K562 (cell line): ENCODE data around the gene TMEM267. TPM values are rescaled to one million over a fixed set of nuclear protein-coding genes. Genes with fewer than 3 reads are reported as not detected.

Source experiments
- KLF13 ChIP-seq: fragments of 450-650 bp; IDR thresholded peaks from 2 replicates; pipeline ENCODE4 v1.6.1; 2016; ENCODE audit warnings: missing genetic modification characterization, low read depth, mild to moderate bottlenecking, missing compliant biosample characterization, moderate library complexity, borderline replicate concordance
- SMAD3 ChIP-seq: fragments of 450-650 bp; formaldehyde crosslinking; conservative IDR thresholded peaks from 2 replicates; pipeline ENCODE4 v1.4.0; 2020; ENCODE audit warnings: mild to moderate bottlenecking
- polyA plus RNA-seq, 8 experiments: library from polyadenylated mRNA; depleted of rRNA in 4 of 8; stranded (reverse) in 5 of 8; unstranded in 3 of 8; fragments of >200 nt; fragmentation: Nextera tagmentation in 2 of 8; fragmentation: Illumina TruSeq in 1 of 8; extraction: Ambion mirVana in 2 of 8; extraction: Trizol in 1 of 8; gene quantifications; 2 replicates each; pipeline versions ENCODE4 v1.2.1 to v1.2.3, GENCODE V29; 2011 to 2014; ENCODE audit warnings: inconsistent platforms in 1 of 8, missing spikeins in 1 of 8
- total RNA-seq, 7 experiments: library from RNA; depleted of rRNA in 6 of 7; stranded (reverse); fragments of >200 nt in 6 of 7; fragmentation: Illumina TruSeq in 2 of 7; extraction: Trizol in 2 of 7; gene quantifications; 2 replicates each; pipeline versions ENCODE4 v1.2.1 to v1.2.3, GENCODE V29; 2011 to 2021; ENCODE audit warnings: low replicate concordance in 1 of 7
- TF ChIP-seq, protein P1 (sequence below): sonication (generic); formaldehyde crosslinking; IDR thresholded peaks from 2 replicates; pipeline ENCODE4 v1.8.0; 2023; ENCODE audit warnings: mild to moderate bottlenecking, missing genetic modification reagents
- TF ChIP-seq, protein P2 (sequence below): fragments of 200-600 bp; sonication (generic); IDR thresholded peaks from one replicate; pipeline ENCODE4 v1.6.1; 2012; ENCODE audit warnings: mild to moderate bottlenecking, low read depth, low read length, inconsistent platforms

TMEM267 gene
- total and polyA plus RNA-seq, 9 of the 15 experiments (the other 6 are each of a cell fraction or from before 2014, with no cell fraction given), result 8.1 to 61.1 (median 17.8) TPM

DNA sequence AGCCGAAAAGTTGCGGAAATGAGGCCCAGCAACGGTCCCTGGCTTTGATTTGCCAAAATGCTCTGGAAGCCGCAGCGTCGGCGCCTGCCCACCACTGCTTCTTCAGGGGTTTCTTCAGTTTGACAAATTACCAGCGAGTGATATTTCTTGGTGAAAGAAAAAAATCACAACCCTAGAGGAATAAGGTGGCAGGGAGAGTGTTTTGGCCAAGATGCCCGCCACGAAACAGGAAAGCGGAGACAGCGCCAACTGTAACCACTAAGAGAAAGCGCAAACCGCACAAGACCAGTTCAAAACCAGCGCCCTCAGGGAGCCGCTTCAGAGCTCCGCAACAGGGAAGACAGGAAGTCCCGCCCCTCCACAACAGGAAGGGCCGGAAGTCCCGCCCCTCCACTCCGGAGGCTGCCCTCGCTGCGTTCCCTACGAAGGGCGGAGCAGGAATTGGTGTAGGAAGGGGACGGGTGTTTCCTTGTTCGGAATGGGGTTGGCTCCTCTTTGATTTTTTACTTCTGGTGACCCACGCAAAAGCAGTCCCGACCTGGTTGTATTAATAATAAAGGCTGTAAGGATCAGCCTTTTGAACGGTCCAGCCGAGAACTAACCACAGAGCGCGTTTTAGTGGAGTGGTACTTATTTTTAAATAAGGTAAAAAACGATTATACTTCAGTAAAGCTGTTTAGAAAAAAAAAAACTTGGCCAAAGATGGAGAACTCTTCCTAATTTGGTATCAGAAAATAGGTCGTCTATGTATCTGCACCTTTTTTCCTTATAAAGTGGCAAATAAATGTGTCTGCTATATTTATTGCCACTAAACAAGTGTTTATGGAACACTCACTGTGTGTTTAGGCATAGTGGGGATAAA lies 31.4 kb upstream of the TMEM267 start, which contains the start of gene C5orf34 (continued):
- TF ChIP-seq KLF13 (tag) (no peak), SMAD3 (CRISPR knock-in tag) (no peak)
- TF ChIP-seq, protein P1, sequence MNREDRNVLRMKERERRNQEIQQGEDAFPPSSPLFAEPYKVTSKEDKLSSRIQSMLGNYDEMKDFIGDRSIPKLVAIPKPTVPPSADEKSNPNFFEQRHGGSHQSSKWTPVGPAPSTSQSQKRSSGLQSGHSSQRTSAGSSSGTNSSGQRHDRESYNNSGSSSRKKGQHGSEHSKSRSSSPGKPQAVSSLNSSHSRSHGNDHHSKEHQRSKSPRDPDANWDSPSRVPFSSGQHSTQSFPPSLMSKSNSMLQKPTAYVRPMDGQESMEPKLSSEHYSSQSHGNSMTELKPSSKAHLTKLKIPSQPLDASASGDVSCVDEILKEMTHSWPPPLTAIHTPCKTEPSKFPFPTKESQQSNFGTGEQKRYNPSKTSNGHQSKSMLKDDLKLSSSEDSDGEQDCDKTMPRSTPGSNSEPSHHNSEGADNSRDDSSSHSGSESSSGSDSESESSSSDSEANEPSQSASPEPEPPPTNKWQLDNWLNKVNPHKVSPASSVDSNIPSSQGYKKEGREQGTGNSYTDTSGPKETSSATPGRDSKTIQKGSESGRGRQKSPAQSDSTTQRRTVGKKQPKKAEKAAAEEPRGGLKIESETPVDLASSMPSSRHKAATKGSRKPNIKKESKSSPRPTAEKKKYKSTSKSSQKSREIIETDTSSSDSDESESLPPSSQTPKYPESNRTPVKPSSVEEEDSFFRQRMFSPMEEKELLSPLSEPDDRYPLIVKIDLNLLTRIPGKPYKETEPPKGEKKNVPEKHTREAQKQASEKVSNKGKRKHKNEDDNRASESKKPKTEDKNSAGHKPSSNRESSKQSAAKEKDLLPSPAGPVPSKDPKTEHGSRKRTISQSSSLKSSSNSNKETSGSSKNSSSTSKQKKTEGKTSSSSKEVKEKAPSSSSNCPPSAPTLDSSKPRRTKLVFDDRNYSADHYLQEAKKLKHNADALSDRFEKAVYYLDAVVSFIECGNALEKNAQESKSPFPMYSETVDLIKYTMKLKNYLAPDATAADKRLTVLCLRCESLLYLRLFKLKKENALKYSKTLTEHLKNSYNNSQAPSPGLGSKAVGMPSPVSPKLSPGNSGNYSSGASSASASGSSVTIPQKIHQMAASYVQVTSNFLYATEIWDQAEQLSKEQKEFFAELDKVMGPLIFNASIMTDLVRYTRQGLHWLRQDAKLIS, result 0 out of 2 replicates have a peak, but pooled peaks have one; percentile 67
- TF ChIP-seq, protein P2, sequence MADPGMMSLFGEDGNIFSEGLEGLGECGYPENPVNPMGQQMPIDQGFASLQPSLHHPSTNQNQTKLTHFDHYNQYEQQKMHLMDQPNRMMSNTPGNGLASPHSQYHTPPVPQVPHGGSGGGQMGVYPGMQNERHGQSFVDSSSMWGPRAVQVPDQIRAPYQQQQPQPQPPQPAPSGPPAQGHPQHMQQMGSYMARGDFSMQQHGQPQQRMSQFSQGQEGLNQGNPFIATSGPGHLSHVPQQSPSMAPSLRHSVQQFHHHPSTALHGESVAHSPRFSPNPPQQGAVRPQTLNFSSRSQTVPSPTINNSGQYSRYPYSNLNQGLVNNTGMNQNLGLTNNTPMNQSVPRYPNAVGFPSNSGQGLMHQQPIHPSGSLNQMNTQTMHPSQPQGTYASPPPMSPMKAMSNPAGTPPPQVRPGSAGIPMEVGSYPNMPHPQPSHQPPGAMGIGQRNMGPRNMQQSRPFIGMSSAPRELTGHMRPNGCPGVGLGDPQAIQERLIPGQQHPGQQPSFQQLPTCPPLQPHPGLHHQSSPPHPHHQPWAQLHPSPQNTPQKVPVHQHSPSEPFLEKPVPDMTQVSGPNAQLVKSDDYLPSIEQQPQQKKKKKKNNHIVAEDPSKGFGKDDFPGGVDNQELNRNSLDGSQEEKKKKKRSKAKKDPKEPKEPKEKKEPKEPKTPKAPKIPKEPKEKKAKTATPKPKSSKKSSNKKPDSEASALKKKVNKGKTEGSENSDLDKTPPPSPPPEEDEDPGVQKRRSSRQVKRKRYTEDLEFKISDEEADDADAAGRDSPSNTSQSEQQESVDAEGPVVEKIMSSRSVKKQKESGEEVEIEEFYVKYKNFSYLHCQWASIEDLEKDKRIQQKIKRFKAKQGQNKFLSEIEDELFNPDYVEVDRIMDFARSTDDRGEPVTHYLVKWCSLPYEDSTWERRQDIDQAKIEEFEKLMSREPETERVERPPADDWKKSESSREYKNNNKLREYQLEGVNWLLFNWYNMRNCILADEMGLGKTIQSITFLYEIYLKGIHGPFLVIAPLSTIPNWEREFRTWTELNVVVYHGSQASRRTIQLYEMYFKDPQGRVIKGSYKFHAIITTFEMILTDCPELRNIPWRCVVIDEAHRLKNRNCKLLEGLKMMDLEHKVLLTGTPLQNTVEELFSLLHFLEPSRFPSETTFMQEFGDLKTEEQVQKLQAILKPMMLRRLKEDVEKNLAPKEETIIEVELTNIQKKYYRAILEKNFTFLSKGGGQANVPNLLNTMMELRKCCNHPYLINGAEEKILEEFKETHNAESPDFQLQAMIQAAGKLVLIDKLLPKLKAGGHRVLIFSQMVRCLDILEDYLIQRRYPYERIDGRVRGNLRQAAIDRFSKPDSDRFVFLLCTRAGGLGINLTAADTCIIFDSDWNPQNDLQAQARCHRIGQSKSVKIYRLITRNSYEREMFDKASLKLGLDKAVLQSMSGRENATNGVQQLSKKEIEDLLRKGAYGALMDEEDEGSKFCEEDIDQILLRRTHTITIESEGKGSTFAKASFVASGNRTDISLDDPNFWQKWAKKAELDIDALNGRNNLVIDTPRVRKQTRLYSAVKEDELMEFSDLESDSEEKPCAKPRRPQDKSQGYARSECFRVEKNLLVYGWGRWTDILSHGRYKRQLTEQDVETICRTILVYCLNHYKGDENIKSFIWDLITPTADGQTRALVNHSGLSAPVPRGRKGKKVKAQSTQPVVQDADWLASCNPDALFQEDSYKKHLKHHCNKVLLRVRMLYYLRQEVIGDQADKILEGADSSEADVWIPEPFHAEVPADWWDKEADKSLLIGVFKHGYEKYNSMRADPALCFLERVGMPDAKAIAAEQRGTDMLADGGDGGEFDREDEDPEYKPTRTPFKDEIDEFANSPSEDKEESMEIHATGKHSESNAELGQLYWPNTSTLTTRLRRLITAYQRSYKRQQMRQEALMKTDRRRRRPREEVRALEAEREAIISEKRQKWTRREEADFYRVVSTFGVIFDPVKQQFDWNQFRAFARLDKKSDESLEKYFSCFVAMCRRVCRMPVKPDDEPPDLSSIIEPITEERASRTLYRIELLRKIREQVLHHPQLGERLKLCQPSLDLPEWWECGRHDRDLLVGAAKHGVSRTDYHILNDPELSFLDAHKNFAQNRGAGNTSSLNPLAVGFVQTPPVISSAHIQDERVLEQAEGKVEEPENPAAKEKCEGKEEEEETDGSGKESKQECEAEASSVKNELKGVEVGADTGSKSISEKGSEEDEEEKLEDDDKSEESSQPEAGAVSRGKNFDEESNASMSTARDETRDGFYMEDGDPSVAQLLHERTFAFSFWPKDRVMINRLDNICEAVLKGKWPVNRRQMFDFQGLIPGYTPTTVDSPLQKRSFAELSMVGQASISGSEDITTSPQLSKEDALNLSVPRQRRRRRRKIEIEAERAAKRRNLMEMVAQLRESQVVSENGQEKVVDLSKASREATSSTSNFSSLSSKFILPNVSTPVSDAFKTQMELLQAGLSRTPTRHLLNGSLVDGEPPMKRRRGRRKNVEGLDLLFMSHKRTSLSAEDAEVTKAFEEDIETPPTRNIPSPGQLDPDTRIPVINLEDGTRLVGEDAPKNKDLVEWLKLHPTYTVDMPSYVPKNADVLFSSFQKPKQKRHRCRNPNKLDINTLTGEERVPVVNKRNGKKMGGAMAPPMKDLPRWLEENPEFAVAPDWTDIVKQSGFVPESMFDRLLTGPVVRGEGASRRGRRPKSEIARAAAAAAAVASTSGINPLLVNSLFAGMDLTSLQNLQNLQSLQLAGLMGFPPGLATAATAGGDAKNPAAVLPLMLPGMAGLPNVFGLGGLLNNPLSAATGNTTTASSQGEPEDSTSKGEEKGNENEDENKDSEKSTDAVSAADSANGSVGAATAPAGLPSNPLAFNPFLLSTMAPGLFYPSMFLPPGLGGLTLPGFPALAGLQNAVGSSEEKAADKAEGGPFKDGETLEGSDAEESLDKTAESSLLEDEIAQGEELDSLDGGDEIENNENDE, result no peak
